WERI-Rb-1 (cell line): ENCODE data around the gene TSPAN11.

Experiments
- DNase-seq: peaks from one replicate; pipeline ENCODE4 v3.0.0-alpha.2; 2020
- H3K27ac ChIP-seq: fragments of 250-450 bp; sonication (Bioruptor Pico); 2 replicates; pipeline ENCODE4 v1.5.1; 2020; ENCODE audit warnings: mild to moderate bottlenecking, moderate library complexity
- H3K27me3 ChIP-seq: fragments of 250-450 bp; sonication (Bioruptor Pico); 2 replicates; pipeline ENCODE4 v1.5.1; 2021; ENCODE audit warnings: mild to moderate bottlenecking, low read depth, moderate library complexity; ENCODE audit not compliant: insufficient read depth, severe bottlenecking
- H3K36me3 ChIP-seq: fragments of 250-450 bp; sonication (Bioruptor Pico); 2 replicates; pipeline ENCODE4 v1.5.1; 2020; ENCODE audit warnings: mild to moderate bottlenecking, moderate library complexity
- H3K4me3 ChIP-seq: 2 replicates; pipeline ENCODE4 v1.5.1; 2011; ENCODE audit warnings: low read depth, mild to moderate bottlenecking, control low read depth, low read length
- H3K9me3 ChIP-seq: fragments of 250-450 bp; sonication (Bioruptor Pico); 2 replicates; pipeline ENCODE4 v1.5.1; 2021; ENCODE audit warnings: mild to moderate bottlenecking, moderate library complexity; ENCODE audit not compliant: severe bottlenecking
- TF ChIP-seq, protein P1 (sequence below): IDR thresholded peaks from 2 replicates; pipeline ENCODE4 v1.5.1; 2011; ENCODE audit warnings: low read depth, mild to moderate bottlenecking, control low read depth, inconsistent platforms, low read length

Gene TSPAN11

DNA sequence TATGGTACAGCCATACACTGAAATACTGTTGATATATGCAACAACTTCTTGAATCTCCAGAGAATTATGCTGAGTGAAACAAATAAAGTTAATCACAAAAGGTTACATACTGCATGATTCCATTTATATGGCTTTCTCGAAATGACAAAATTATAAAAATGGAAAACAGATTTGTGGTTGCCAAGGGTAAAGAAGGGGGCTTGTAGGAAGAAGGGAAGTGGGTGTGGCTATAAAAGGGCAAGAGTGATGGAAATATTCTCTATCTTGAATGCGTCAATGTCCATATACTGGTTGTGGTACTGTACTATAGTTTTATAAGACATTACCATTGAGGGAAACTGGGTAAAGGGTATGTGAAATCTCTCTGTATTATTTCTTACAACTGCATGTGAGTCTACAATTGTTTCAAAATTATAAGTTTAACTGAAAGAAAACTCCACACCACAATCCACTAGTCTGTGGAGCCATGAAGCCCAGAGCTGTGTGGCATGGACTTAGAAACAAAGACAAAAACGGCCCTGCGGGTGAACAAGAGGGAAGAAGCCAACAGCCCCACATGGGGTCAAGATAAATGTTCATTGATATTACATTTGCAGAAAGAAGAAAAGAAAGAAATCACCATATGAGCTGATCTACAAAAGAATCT, 18.3 kb upstream of the TSPAN11 start:
- DNase-seq, result no peak
- Histone ChIP-seq H3K4me3 (no peak overlapping the region), H3K36me3 (no peaks in the 10 kb centered on the region), H3K27me3 (no peaks in the 10 kb centered on the region), H3K9me3 (no peaks in the 10 kb centered on the region), H3K27ac (no peak overlapping the region)
- TF ChIP-seq, protein P1, sequence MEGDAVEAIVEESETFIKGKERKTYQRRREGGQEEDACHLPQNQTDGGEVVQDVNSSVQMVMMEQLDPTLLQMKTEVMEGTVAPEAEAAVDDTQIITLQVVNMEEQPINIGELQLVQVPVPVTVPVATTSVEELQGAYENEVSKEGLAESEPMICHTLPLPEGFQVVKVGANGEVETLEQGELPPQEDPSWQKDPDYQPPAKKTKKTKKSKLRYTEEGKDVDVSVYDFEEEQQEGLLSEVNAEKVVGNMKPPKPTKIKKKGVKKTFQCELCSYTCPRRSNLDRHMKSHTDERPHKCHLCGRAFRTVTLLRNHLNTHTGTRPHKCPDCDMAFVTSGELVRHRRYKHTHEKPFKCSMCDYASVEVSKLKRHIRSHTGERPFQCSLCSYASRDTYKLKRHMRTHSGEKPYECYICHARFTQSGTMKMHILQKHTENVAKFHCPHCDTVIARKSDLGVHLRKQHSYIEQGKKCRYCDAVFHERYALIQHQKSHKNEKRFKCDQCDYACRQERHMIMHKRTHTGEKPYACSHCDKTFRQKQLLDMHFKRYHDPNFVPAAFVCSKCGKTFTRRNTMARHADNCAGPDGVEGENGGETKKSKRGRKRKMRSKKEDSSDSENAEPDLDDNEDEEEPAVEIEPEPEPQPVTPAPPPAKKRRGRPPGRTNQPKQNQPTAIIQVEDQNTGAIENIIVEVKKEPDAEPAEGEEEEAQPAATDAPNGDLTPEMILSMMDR, result no peak

DNA sequence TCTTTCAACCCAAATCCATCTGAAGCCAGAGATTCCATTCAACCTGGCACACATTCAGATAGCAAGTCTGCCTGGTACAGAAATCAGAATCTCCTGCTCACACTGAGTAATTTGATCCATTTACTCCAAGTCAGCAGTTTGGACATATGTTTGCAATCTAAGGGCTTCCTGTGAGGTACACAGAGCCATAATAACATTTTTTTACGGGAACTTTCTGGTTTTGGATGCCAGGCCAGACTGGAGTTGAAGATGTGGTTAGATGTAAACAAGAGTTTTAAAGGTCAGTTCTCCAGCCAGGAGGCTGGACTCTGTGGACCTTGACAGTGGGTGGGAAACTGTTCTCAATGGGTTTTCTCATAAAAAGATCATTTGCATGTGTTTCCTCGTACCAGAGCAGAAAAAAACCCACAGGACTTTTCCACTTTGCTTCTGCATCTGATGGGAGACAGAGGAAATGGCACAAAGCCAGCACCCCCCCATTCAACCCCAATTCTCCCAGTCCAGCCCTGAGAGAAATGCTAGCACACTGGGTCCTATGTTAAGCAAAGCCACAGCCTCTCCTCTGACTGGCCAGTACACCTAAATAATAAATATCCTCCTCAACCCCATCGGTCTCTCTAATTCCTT, 17.7 kb upstream of the TSPAN11 start:
- no peaks in the 10 kb centered on the region for H3K36me3 ChIP-seq
- H3K27me3 ChIP-seq, result no peaks in the 10 kb centered on the region
- H3K9me3 ChIP-seq, result no peaks in the 10 kb centered on the region
- no peak overlapping the region for H3K27ac ChIP-seq
- H3K4me3 ChIP-seq, result no peak overlapping the region
- DNase-seq, result no peak
- TF ChIP-seq, protein P1, result no peak

GRCh38 chr12:30909349-30910037, 17.1 kb upstream of the TSPAN11 start:
- Histone ChIP-seq H3K27me3 (no peaks in the 10 kb centered on the region), H3K27ac (no peak overlapping the region), H3K4me3 (no peak overlapping the region), H3K36me3 (no peaks in the 10 kb centered on the region), H3K9me3 (no peaks in the 10 kb centered on the region)
- TF ChIP-seq, protein P1, result no peak
- DNase-seq, result no peak

GRCh38 chr12:30910038-30910350, 16.6 kb upstream of the TSPAN11 start:
- TF ChIP-seq, protein P1, result no peak
- H3K27me3 ChIP-seq, result no peaks in the 10 kb centered on the region
- H3K36me3 ChIP-seq, result no peaks in the 10 kb centered on the region
- DNase-seq, result no peak
- H3K27ac ChIP-seq, result no peak overlapping the region
- H3K9me3 ChIP-seq, result no peaks in the 10 kb centered on the region
- H3K4me3 ChIP-seq, result no peak overlapping the region

DNA sequence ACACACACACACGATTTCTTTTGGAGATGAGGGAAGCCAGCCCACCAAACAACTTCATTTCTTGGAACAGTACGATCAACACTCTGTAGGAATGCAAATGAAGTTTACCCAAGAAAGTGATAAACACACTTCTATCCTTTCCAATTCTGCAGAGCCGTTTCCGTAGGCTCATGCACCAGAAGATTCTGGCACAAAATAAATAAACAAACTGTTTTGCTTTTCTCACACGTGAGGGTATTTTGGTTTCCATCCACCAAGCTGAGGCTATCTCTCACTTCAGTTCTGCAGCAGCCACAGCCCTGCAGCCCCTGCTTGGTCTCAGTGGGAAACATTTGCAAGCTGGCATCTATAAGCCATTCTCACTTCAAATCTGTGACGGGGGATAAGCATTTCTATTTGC, 15.3 kb upstream of the TSPAN11 start:
- Histone ChIP-seq H3K4me3 (no peak overlapping the region), H3K36me3 (no peaks in the 10 kb centered on the region), H3K9me3 (no peaks in the 10 kb centered on the region), H3K27me3 (no peaks in the 10 kb centered on the region), H3K27ac (no peak overlapping the region)
- no peak for DNase-seq
- TF ChIP-seq, protein P1, result no peak
